Caco-2 (cell line): Measurements from ENCODE around the gene CASP10. TPM values are rescaled to one million over a fixed set of nuclear protein-coding genes. Genes with fewer than 3 reads are reported as not detected.
"Not testable (repeated sequence)": the region's sequence is repeated elsewhere in the genome, so short reads cannot be mapped to it uniquely, and the experiment has no call there.

Source experiments
- BruUV-seq: library from RNA; stranded (reverse); fragments of 400-500 nt; replicated peaks from 2 replicates; lab custom pipeline; 2021; lab: Mats Ljungman, UMichigan
- CTCF ChIA-PET: fragments of 300-600 bp; sonication (Branson Sonifier 250); formaldehyde crosslinking; loops from one replicate; lab custom pipeline; 2022; ENCODE audit warnings: antibody characterized with exemption; lab: Charles Lee
- POLR2A ChIA-PET: fragments of 300-600 bp; sonication (Branson Sonifier 250); formaldehyde crosslinking; loops from one replicate; lab custom pipeline; 2022; ENCODE audit warnings: antibody characterized with exemption; lab: Charles Lee
- DNase-seq, 2 experiments: peaks; one replicate each; pipeline versions ENCODE4 v3.0.0 to v3.0.0-alpha.2; 2020 to 2022
- H3K27me3 ChIP-seq: replicated peaks from 2 replicates; pipeline ENCODE4 v1.6.0; 2011; ENCODE audit warnings: low read length; ENCODE audit not compliant: control insufficient read depth, insufficient read depth
- H3K36me3 ChIP-seq: 2 replicates; pipeline ENCODE4 v1.5.1; 2011; ENCODE audit warnings: low read length; ENCODE audit not compliant: control insufficient read depth, insufficient read depth
- H3K4me1 ChIP-seq: fragments of 250-450 bp; sonication (Bioruptor Pico); 2 replicates; pipeline ENCODE4 v1.5.1; 2020; ENCODE audit warnings: mild to moderate bottlenecking
- H3K4me3 ChIP-seq: 2 replicates; pipeline ENCODE4 v1.5.1; 2011; ENCODE audit warnings: low read depth, mild to moderate bottlenecking, control low read depth, low read length
- H3K9me3 ChIP-seq: fragments of 250-450 bp; sonication (Bioruptor Pico); 2 replicates; pipeline ENCODE4 v1.5.1; 2020; ENCODE audit warnings: mild to moderate bottlenecking, moderate library complexity
- H3K27ac Mint-ChIP-seq: one replicate; pipeline ENCODE4 v1.8.0; 2022; ENCODE audit warnings: mixed read lengths; ENCODE audit not compliant: unreplicated experiment
- H3K27me3 Mint-ChIP-seq: one replicate; pipeline ENCODE4 v1.8.0; 2022; ENCODE audit warnings: mixed read lengths; ENCODE audit not compliant: insufficient read depth, unreplicated experiment
- H3K36me3 Mint-ChIP-seq: one replicate; pipeline ENCODE4 v1.8.0; 2022; ENCODE audit warnings: mild to moderate bottlenecking, mixed read lengths; ENCODE audit not compliant: insufficient read depth, unreplicated experiment
- H3K4me1 Mint-ChIP-seq: one replicate; pipeline ENCODE4 v1.8.0; 2022; ENCODE audit warnings: low read depth, mixed read lengths; ENCODE audit not compliant: unreplicated experiment
- H3K4me3 Mint-ChIP-seq: one replicate; pipeline ENCODE4 v1.8.0; 2022; ENCODE audit warnings: mild to moderate bottlenecking, moderate library complexity, mixed read lengths; ENCODE audit not compliant: unreplicated experiment
- H3K9me3 Mint-ChIP-seq: one replicate; pipeline ENCODE4 v1.8.0; 2022; ENCODE audit warnings: mixed read lengths; ENCODE audit not compliant: unreplicated experiment
- CTCF ChIP-seq, 2 experiments: fragments of 200-600 bp in 1 of 2; IDR thresholded peaks; 1 replicate in 1 of 2; 2 replicates in 1 of 2; pipeline versions ENCODE4 v1.5.1 to v1.8.0; 2011 to 2022; ENCODE audit warnings: antibody characterized with exemption in 1 of 2, control low read depth in 1 of 2, inconsistent platforms in 1 of 2, low read depth in 1 of 2, low read length in 1 of 2, mild to moderate bottlenecking in 1 of 2, moderate library complexity in 1 of 2; ENCODE audit not compliant: insufficient read depth in 1 of 2, severe bottlenecking in 1 of 2, unreplicated experiment in 1 of 2
- intact Hi-C: fragments of 100-400 bp; cut with micrococcal nuclease; formaldehyde crosslinking; loops from one replicate; pipeline ENCODE4 v1.10.0; 2022; ENCODE audit not compliant: unreplicated experiment
- total RNA-seq: library from RNA; stranded (reverse); gene quantifications from 2 replicates; pipeline ENCODE4 v1.2.3, GENCODE V29; 2022

Gene CASP10
- total RNA-seq, 1 experiment from 2014 or later = 5.8 TPM

- intact Hi-C loops = no loop called here
- no peaks in the 10 kb centered on the region for H3K27me3 Mint-ChIP-seq
- H3K9me3 Mint-ChIP-seq = no peaks in the 10 kb centered on the region
- Histone ChIP-seq H3K36me3 (peaks cover 5% of the 10 kb centered on the region), H3K27me3 (no peaks in the 10 kb centered on the region), H3K9me3 (no peaks in the 10 kb centered on the region), H3K4me3 (no peak overlapping the region), H3K4me1 (peaks cover 6% of the 10 kb centered on the region)
- H3K4me3 Mint-ChIP-seq = no peak overlapping the region
- H3K36me3 Mint-ChIP-seq = peaks cover 56% of the 10 kb centered on the region
- no peak for DNase-seq
- ChIA-PET CTCF (no interaction called here), POLR2A (no interaction called here)
- H3K4me1 Mint-ChIP-seq = peaks cover 6% of the 10 kb centered on the region
- BruUV-seq = no TSS peak
- TF ChIP-seq CTCF (IDR thresholded peaks at IDR 0.05; ENCODE audit: insufficient read depth in 1 of 2, low read depth in 1 of 2, low read length in 1 of 2, severe bottlenecking in 1 of 2, unreplicated experiment in 1 of 2) = no peak
- H3K27ac Mint-ChIP-seq = no peak overlapping the region
These were observed 45.2 kb upstream of the CASP10 start for GRCh38 chr2:201137505-201138400.

GRCh38 chr2:201138401-201138970 is 44.5 kb upstream of the CASP10 start:
- Mint-ChIP-seq H3K27ac (no peak overlapping the region), H3K4me3 (no peak overlapping the region), H3K36me3 (peaks cover 48% of the 10 kb centered on the region), H3K4me1 (no peaks in the 10 kb centered on the region), H3K9me3 (no peaks in the 10 kb centered on the region), H3K27me3 (no peaks in the 10 kb centered on the region)
- DNase-seq = no peak
- no peaks in the 10 kb centered on the region for H3K4me1 ChIP-seq
- ChIA-PET POLR2A (no interaction called here), CTCF (no interaction called here)
- intact Hi-C loops = no loop called here
- no peak for TF ChIP-seq CTCF (IDR thresholded peaks at IDR 0.05; ENCODE audit: insufficient read depth in 1 of 2, low read depth in 1 of 2, low read length in 1 of 2, severe bottlenecking in 1 of 2, unreplicated experiment in 1 of 2)
- no TSS peak for BruUV-seq
- H3K4me3 ChIP-seq = no peak overlapping the region
- H3K9me3 ChIP-seq = no peaks in the 10 kb centered on the region
- H3K36me3 ChIP-seq = peaks cover 5% of the 10 kb centered on the region
- H3K27me3 ChIP-seq = no peaks in the 10 kb centered on the region

- H3K9me3 ChIP-seq, CTCF ChIA-PET, H3K4me3 ChIP-seq, intact Hi-C loops, H3K27me3 Mint-ChIP-seq, H3K4me1 ChIP-seq, POLR2A ChIA-PET, H3K36me3 ChIP-seq, H3K27me3 ChIP-seq, DNase-seq, H3K9me3 Mint-ChIP-seq, BruUV-seq, H3K4me3 Mint-ChIP-seq, H3K4me1 Mint-ChIP-seq, H3K27ac Mint-ChIP-seq: not testable (repeated sequence)
- peaks cover 46% of the 10 kb centered on the region for H3K36me3 Mint-ChIP-seq
These were observed 43.8 kb upstream of the CASP10 start for GRCh38 chr2:201138986-201139781.
